HG03039 (cell line): ENCODE measurements around the gene KAZALD1.
"Not testable (repeated sequence)": the region's sequence is repeated elsewhere in the genome, so short reads cannot be mapped to it uniquely, and the experiment has no call there.

Experiments used
- ATAC-seq: cut with Tn5 transposase; IDR thresholded peaks from one replicate; pipeline ENCODE4 v1.9.1; 2021; ENCODE audit warnings: mild to moderate bottlenecking, moderate library complexity; ENCODE audit not compliant: unreplicated experiment

KAZALD1 gene

DNA sequence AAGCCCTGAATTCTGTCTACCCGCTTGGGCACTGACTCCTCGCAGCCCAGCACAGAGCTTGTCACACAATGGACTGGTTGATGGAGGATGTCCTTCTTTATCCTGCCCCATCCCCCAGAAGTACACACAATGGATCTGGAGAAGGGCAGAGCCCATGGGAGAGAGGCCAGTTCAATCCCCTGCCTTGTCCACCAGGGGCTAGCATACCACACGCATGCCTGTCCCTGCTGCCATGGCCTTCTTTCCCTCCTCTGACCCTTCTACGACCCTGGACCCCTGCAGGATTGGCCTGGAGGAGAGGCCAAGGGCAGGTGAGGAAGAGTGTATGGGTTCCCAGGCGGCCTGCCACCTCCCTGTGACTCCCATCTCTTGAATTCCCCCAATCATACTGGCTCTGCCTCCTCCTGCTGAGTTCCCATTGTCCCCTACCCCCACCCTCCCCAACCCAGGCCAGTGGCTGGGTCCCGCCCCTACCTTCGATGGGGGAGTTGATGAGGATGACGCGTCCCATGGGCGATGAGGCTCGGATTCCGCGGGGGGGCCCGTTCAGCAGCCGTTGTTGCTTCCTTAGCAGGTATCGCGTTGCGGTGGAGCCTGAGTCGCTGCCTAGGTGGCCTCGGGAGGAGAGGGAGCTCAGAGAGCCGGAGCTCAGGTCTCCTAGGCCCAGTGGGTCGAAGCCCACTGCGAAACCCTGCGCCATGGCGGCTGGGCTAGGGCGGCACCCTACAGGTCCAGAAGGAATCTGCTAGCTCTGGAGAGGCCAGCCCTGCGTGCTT, 32.1 kb upstream of the KAZALD1 start:
- no peak for ATAC-seq

DNA sequence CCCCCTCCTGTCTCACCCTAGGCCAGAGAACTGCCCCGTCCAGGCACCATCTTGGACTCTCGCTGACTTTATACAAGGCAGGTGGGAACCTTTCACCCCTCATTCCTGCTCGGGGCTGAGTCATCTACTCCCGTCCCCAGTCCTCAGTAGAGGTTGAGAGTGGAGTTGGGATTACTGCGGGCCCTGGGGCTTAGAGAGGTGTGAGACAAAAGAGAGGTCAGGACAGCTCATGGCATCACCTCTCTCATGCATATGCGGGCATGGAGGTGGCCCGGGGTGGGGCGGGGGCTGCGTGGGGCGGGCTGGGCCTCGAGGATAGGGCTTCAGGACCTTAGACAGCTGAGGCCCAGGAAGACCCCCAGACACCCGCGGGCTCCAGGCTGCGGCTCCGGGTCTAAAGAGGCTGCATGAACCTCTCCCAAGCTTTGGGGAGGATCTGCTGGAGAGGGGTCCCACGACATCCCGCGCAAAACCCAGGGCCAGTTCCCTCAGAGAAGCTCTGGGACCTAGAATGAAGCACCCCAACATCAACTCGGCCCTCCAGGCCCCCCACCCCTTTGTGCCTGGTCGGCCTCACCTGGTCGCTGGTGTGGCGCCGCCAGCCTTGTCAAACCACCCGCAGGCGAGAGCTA, 31.2 kb upstream of the KAZALD1 start:
- ATAC-seq = no peak

DNA sequence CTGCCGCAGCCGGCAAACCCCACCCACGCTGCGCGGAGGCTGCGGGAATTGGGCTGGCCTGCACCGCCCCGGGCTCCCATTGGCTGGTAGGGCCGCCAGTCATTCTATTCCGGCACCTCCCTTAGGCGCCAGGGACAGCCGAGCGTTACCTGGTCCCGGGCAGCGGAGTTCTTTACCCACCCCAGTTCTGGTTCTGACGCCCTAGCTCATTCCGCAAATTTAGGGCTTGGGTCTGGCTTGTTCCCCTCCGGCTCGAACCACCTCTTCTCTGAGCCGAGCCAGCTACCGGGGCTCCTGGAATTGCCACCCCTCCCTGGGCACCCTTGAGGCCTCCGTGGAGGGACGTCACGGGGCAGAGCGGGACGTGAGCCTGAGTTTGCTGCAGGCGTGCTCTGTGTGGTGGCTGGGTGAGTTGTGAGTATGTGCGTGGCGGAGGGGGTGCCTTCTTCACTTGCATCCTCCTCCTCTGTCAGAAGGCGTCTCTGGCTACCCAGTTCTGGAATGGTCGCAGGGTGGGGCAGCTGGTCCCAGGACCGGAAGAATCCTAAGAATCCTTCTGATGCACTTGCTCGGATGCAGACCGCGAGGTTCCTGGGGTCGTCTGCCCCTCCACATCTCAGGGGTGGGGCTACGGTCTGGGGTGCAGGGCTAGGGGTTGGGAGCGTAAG, 30.5 kb upstream of the KAZALD1 start, which contains the start of the genes PDZD7 and SFXN3:
Gene PDZD7 (minus strand): TSS at position 2 of the 668 bp plus-strand sequence. CDS start 910 bp downstream, outside the sequence.
Gene SFXN3 (plus strand): TSS at position 107 of the 668 bp plus-strand sequence. CDS start 3,461 bp downstream, outside the sequence.
- peak; percentile 86 for ATAC-seq

- peak; percentile 37 for ATAC-seq
Observed at GRCh38 chr10:101031796-101032636, 29.8 kb upstream of the KAZALD1 start.

DNA sequence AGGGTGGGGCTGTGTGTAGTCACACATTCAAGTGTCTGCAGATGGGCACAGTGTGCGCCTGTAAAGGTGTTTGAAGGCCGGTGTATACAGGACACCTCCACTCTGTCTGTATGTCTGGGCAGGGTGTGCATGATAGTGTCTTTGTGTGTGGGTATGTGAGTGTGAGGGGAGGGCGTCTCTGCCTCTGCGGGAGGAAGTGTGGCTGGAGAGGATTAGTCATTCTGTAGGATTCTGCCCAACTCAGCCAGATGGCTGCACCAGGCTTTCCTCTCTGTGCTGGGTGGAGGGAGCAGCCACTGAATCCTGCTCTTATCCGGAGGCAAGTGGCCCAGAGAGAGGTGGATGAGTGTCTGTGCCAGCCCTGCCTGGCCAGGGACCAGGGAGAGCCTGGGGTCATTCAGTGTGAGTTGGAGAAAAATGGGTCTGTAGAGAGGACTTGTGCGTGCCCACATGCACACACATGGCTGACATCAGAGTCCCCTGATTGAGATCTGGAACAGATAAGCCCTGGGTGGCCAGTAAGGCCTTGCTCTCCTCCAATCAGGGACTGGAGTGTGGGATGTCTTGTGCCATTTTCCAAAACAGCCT, 29.1 kb upstream of the KAZALD1 start:
- ATAC-seq = no peak

DNA sequence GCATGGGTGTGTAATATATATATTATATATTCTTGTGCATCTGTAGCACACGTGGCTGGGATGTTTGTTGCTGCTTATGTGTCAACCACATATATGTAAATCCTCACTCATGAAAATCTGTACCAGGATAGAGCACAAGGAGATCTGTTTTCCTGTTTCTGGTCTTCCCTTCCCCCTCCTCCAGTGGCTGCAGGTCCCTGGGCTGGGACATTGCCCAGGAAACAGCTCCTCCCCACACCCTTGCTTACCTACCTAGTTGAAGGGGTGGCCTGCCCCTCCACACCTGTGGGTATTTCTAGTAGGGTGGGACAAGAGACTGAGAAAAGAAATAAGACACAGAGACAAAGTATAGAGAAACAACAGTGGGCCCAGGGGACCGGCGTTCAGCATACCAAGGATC, 28.5 kb upstream of the KAZALD1 start:
- no peak for ATAC-seq

DNA sequence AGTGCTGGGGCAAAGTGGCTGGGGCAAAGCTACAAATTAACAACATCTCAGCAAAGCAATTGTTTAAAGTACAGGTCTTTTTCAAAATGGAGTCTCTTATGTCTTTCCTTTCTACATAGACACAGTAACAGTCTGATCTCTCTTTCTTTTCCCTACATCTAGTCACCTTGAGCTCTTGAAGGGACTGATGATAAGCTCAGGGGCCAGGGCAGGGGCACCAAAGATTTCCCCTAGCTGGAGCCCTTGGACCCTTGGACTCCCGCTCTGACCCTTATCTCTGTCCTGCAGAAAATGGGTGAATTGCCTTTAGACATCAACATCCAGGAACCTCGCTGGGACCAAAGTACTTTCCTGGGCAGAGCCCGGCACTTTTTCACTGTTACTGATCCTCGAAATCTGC, 27.4 kb upstream of the KAZALD1 start:
- ATAC-seq = not testable (repeated sequence)

DNA sequence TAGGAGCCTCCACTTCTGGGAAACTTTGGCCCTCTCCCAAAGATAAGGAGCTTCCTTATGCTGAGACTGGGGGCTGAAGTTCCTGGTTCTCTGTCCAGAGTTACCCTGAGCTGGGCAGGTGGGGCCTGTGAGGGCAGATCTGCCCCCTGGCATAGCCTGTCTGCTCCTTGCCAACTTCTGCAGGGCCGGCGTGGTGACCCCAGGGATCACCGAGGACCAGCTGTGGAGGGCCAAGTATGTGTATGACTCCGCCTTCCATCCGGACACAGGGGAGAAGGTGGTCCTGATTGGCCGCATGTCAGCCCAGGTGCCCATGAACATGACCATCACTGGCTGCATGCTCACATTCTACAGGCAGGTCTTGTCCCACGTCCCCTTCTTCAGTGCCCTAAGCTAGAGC, 26.5 kb upstream of the KAZALD1 start:
- no peak for ATAC-seq

DNA sequence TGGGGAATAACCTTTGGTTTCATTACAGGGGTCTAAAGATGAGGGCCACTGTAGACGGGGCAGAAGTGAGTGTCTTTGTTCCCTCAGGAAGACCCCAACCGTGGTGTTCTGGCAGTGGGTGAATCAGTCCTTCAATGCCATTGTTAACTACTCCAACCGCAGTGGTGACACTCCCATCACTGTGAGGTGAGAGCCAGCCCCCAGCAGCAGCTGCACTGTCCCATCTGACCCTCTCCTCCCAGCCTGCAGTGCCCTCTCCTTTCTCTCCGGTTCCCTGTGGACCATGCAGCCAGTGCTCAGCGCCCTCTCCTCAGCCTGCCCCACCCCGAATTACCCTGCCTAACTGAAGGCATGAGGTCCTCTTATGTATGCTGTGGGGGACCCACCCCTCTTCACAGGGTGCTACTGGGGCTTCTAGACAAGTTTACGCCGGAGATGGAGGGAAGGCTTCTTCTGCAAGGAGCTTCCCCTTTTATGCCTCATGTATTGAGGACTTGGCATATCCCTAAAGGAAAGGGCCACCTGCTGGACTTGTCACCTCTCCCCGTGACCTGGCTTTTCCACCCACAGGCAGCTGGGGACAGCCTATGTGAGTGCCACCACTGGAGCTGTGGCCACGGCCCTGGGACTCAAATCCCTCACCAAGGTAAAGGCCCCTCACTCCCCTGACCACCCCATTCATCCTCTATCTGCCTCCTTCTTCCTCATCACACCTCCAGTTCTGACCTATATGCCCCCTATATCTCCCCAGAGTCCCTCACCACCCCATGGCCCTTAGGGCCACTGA, 25.7 kb upstream of the KAZALD1 start:
- ATAC-seq = no peak

GRCh38 chr10:101036726-101037125, 25.1 kb upstream of the KAZALD1 start:
- ATAC-seq = no peak

- no peak for ATAC-seq
Observed at GRCh38 chr10:101038484-101038883, 23.3 kb upstream of the KAZALD1 start.

DNA sequence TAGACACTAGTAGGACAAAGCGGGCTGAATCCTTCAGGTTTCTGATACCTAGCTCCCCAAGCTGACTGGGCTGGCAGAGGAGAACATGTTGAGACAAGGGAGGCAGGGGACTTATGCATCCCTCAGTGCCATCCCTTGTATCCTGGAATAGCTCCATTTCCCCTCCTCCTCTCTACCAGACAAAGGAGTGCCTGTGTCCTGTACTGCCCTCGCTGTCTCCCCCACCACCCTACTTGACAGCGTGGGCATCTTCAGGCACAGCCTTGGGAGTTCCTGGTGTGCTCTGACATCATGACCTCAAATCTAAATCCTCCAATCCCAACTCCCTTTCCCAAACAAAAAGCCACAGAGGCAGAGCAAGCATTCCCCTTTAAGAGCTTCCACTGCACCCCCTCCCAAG, 21.7 kb upstream of the KAZALD1 start:
- ATAC-seq = no peak

- ATAC-seq = no peak
Observed at GRCh38 chr10:101040851-101041250, 20.9 kb upstream of the KAZALD1 start.

- no peak for ATAC-seq
Observed at GRCh38 chr10:101041252-101041761, 20.5 kb upstream of the KAZALD1 start.

GRCh38 chr10:101042118-101042517, 19.7 kb upstream of the KAZALD1 start:
- no peak for ATAC-seq

DNA sequence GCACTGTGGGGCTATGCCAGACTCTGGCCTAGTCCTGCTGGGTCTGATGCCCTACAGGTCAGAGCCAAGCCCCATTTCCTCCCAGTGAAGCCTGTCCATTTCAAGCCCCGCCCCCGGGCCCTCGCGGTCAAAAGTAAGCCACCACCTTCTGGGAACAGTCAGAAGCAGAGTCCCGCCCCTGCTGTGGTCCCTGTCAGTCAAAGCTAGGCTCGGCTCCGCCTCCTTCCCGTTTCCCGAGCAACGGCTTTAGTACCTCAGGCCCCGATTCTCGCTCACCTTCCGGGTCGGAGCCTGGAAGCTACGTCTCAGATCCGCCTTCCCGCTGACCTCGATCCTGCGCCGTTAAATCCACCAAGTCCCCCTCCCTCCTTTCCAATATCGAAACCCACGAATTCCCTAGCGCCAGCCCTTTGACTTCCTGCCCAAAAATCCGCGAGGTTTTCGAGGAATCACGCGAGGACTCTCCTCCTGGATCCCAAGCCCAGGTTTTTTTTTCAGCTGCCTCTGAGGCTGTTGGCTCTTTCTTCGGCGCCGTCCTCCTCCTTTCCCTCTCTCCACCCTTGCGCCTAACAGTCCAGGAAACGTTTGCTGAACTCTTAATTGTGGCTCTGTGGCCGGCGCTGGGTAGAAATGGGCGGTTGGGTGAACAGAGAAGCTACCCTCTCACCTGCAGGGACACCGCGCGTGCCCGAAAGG, 19.0 kb upstream of the KAZALD1 start:
- peak; percentile 94 for ATAC-seq

- no peak for ATAC-seq
Observed at GRCh38 chr10:101043363-101043707, 18.5 kb upstream of the KAZALD1 start.

- ATAC-seq = no peak
Observed at GRCh38 chr10:101044117-101044516, 17.7 kb upstream of the KAZALD1 start.
